GM12874 (cell line): ENCODE results near the gene CCDC154.

Experiments used
- TF ChIP-seq, protein P1 (sequence below): IDR thresholded peaks from 2 replicates; pipeline ENCODE4 v1.5.1; 2011; ENCODE audit warnings: low read depth, mild to moderate bottlenecking, control low read depth, low read length, moderate library complexity; ENCODE audit not compliant: insufficient read depth

The CCDC154 gene

DNA sequence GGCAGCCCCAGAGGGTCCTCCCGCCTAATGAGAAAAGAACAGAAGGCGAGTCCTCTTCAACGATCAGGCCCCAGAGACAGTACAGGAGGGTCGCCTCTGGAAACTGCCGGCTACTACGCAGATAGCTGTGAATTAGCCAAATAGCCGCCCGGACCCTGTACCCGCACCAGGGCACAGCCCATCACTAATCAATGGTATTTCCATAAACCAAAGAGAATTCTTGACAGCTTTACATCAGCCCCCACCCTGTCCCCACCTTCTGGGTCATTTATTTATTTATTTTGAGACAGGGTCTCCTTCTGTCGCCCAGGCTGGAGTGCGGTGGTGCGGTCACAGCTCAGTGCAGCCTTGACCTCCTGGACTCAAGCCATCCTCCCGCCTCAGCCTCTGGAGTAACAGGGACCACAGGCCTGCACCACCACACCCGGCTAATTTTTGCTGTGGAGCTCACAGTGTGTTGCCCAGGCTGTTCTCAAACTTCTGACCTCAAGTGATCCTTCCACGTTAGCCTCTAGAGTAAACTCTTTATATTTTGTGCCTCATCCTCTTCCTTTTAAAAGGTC, 31.3 kb upstream of the CCDC154 start:
- TF ChIP-seq, protein P1, sequence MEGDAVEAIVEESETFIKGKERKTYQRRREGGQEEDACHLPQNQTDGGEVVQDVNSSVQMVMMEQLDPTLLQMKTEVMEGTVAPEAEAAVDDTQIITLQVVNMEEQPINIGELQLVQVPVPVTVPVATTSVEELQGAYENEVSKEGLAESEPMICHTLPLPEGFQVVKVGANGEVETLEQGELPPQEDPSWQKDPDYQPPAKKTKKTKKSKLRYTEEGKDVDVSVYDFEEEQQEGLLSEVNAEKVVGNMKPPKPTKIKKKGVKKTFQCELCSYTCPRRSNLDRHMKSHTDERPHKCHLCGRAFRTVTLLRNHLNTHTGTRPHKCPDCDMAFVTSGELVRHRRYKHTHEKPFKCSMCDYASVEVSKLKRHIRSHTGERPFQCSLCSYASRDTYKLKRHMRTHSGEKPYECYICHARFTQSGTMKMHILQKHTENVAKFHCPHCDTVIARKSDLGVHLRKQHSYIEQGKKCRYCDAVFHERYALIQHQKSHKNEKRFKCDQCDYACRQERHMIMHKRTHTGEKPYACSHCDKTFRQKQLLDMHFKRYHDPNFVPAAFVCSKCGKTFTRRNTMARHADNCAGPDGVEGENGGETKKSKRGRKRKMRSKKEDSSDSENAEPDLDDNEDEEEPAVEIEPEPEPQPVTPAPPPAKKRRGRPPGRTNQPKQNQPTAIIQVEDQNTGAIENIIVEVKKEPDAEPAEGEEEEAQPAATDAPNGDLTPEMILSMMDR: no peak

DNA sequence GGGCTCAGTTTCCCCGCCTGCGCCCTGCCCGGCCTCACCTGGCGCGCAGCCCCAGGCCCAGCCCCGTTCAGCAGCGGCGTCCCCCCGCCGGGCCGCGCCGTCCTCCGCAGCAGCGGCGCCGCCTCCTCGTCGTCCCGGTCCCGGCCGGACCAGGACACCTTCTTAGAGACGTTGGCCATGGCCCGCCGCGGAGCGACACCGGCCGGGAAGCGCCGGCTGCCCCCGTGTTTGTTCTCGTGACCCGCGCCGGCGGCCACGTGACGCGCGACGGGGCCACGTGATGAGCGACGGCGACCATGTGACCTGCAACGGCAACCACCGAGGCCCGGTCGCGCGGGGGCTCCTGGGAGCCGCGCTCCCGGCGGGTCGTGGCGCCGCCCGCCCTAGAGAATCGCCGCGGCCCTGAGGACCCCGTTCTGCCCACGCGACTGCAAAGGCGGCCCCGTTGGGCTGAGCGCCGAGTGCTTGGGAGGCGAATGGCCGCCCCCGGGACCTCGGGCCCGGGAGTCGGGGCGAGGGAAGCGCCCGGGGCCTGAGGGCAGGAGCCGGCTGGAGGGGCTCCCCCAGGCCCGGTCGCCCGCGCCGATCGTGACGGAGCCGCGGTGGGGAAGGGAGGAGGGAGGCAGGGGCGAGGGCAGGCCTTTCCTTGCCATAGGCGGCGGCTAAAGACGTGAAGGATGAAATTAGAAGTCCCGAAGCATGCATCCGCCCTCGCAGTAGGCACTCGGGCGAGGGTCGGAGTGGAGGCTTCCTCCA, 30.6 kb upstream of the CCDC154 start, which contains the start of gene CLCN7:
Gene CLCN7, minus strand, starts transcription at position 233 of the 756 bp plus-strand sequence. Its CDS starts 54 bp downstream, at position 179.
- TF ChIP-seq, protein P1: no peak

DNA sequence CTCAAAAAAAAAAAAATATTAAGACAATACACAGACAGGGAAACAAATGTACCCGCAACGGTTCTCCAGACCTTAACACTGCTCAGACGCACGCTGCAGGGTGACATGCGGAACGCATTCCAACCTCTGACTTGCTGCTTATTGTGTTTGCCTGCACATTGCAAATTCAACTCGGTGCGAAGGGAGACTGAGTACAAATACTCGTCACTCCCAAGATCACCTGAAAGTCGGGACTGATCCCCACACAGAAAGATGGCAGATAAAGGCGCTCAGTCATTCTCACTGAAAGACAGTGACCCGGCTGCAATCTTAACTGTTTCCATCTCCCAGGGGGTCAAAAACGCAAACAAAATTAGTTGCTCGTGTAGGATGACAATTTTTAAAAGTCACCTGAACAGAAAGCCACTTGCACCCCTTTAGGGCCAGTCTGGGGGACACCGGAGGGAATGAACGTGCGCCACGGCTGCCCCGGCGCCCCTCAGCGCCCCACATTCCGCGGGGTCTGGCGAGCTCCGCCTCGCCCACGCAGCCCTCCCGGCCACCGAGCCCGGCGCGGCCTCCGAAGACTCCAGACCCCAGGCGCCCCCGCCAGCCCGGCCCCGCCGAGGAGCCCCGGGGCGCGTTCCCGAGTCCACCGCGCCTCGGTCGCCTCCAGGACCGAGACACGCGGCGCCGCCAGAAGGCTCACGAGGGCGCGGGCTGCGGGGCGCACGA, 29.9 kb upstream of the CCDC154 start:
- TF ChIP-seq, protein P1: no peak

DNA sequence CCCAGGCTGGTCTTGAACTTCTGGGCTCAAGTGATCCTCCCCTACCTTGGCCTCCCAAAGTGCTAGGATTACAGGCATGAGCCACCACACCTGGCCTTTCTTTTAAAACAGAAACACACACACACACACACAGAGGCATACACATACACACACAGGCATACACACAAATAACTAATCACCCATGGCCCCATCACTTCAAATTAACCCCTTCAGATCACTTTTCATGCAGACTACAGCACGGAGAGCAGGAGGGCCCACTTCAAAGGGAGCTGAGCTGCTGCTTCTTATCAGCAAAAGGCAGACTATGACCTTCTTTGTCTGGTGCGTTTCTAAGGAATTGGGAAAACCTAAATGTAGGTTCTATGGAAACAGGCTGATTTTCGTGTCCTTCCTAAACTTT, 28.6 kb upstream of the CCDC154 start:
- TF ChIP-seq, protein P1: no peak

DNA sequence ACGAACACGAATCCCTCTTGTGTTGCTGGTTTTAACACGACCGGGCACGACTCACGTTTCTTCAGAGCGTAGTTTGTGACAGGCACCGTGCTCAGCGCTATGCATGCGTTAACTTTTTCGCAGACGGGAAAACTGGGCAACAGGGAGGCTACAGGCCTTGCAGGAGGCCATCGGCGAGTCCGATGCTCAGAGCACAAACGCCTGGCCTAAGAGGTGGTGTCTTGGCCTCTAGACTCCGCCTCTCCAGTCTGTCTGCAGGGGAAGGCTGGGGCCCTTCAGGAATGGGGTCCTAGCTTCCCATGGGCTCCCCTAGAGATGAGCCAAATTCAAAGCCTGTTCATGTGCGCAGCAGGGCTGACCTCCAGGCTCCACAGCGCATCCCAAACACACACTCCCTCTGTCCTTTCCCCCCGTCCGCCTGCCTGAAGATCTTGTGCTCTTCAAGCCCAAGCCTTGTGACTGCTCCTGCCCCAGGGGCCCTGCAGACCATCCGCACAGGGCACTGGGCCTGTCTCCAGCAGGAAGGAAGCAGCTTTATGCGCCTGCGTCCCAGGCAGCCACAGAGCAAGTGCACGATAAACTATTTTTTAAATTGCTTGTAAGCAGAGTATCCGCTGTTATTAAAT, 27.3 kb upstream of the CCDC154 start:
- TF ChIP-seq, protein P1: no peak

DNA sequence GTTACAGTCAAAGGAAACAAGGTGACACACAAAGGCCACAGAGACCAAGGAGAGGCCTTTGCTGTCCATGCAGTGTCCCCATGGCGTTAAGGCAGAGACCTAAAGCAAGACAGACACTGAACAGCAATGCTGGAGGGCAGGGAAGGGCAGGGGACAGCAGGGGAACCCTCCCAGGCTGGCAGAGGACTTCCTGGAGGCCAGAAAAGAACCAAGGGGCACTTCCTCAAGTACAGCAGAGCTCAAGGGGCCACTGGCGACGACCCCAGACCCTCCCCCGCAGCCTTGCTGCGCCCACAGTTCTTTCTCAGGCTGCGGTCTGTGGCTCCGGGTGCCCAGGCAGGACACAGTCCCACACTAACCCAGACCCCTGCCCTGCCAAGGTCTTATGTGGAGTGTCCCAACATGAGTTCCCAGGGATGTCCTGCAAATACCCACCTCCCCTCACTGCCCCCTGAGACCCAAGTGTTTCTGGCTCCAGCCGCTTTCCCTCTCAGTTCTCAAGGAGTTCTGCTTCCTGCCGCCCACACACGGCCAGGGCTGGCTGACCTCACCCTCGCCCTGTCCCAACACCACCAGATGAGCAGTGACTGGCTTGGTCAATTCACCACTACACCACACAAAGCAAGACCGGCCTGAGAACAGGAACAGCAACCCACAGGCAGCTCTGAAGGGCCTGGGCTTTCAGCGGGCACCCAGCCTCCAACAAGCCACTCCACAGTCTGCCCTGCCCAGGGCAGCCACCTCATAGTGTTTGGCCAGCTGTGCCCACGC, 26.3 kb upstream of the CCDC154 start:
- TF ChIP-seq, protein P1: no peak
